GM21381 (cell line): Measurements from ENCODE around the gene VCAM1.

Experiments used
- ATAC-seq: cut with Tn5 transposase; IDR thresholded peaks from one replicate; pipeline ENCODE4 v1.9.1; 2021; ENCODE audit warnings: mild to moderate bottlenecking, moderate library complexity; ENCODE audit not compliant: unreplicated experiment

VCAM1 gene

DNA sequence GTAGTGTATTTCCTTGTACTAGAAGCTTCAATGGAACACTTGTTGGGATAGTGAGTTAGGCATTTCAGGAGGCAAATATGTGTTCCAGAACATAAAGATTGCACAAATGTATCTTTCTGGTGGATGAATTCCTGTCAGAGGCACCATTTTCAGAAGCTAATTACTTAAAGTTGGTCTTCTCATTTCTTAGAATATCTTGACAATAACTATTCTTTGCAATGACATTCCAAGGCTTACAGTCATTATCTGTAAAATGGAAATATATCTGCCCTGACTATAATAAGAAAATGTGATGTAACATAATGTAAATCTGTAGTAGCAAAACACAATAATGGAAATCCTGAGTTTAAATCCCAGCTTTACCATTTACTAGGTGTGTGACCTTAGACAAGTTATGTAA, 2.7 kb downstream of the VCAM1 start:
- ATAC-seq: no peak

DNA sequence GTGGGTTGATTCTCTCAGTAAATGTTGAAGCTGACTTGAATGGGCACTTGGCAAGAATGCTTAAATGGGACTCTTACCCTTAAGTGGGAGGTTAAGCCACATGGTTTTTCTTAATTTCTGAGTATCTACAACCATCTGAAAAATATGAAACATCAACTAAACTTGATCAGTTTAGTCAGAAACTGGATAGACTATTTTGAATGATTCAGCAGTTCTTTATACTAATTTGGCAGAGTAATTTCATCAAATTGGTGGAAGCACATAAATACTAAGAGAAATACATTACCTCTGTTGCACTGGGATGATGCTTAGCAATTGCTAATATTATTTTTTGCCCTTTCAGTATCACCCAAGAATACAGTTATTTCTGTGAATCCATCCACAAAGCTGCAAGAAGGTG, 4.7 kb downstream of the VCAM1 start:
- no peak for ATAC-seq

DNA sequence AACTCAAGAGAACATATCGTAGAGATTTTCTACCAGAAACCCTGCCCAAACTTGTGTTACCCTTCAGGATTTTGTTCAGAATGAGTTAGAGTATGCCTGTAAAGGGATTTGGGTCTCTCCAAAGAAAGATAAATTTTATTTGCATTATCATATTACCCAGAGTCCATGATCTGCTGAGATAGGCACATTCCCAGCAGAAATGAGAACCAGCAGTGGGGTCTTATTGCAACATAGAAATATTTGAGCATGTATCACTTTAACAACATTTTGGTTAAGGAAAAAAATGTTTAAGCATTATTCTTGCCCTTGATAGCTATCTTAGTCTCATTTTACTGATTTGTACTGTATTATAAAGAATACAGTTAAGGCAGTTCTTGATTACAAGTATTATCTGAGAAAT, 10.6 kb downstream of the VCAM1 start:
- ATAC-seq: no peak

DNA sequence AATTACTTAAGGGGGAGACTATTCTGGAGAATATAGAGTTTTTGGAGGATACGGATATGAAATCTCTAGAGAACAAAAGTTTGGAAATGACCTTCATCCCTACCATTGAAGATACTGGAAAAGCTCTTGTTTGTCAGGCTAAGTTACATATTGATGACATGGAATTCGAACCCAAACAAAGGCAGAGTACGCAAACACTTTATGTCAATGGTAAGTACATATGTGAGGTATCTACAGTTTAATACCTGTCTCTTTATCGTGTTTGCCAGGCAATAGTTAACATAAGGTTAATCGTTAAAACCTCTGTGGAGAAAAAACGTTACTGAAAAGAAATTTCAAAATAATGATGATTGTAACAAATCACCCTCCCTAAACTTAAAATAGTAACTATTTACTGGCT, 11.8 kb downstream of the VCAM1 start:
- ATAC-seq: no peak

DNA sequence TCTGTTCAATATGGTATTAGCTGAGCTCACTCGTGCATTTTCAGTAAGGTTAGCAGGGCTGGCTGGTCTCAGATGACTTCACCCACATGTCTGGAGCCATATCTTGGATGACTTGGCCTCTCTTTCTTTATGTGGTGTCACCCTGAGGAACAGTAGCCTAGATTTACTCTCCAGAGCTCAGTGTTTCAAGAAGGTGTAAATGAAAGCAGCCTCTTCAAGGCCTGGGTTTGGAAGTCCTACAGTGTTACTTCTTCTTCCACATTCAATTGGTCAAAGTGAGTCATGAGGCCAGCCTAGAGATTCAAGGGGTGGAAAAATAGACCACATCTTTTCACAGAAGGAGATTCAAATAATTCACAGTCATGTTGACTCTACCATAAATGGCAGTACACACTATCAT, 12.2 kb downstream of the VCAM1 start:
- no peak for ATAC-seq

DNA sequence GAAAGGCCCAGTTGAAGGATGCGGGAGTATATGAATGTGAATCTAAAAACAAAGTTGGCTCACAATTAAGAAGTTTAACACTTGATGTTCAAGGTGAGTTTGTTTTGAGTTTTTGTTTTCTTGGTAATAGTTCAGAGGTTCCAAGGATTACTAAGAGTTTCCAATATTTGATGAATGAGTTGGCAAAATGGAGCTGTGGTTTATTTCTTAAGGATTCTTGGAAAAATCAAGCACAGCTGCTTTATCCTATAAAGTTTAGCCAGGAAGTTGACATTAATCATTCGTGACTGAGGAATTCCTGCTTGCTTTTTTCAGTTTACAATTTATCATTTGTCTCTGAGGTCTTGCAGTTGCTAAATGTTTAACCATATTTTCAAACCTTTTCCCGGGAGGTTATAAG, 15.1 kb downstream of the VCAM1 start:
- no peak for ATAC-seq

DNA sequence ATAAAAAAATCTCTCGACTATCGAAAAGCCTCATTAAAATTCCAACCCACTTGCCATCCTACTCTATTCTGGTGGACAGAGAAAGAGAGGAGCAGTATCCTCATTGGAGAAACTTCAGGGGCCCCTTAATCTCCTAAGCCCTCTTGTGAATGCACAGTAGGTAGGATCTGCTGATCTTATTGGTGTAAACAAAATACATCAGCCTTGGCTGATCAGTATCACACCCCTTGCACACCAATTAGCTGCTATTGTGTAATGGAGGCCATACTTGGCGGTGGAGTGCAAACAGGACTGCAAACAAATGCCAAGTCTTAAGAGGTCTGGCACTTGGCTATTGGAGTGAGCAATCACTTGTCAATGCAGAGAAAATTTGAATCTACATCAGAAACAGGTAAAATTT, 15.7 kb downstream of the VCAM1 start:
- ATAC-seq: no peak

DNA sequence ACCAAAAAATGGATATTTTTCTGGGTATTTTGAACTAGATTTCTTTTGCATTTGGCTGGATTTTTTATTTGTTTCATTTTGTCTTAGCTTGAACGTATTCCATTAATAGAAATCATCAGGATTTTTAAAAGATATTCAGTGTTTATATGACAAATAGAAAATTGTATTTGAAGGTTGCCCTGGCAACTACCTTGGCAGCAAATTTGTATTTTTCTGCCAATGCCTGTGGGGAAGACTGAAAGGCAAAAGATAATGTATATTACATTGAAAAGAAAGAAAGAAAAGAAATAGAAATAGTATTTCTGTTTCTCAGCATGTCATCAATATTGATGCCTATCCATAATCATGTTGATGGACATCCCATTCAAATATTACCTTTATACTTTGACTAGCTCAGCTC, 16.8 kb downstream of the VCAM1 start:
- ATAC-seq: no peak

DNA sequence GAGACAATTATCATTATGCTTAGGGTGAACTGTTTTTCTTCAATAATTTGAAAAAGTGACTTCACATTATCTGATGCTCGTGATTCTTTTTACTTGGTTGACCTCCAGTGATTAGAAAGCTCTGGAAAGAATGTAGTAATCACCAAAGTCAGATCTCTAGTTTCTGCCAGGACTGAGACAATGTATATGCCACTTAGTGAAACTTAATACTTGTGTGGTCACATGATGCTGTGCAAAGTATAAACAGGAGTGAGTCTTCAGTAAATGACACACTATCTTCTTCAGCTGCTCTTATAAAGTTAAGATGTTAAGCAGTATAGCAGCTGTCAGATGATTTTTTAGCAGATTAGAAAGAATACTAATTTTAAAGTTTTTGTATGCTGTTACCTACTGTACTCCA, 17.2 kb downstream of the VCAM1 start:
- no peak for ATAC-seq

DNA sequence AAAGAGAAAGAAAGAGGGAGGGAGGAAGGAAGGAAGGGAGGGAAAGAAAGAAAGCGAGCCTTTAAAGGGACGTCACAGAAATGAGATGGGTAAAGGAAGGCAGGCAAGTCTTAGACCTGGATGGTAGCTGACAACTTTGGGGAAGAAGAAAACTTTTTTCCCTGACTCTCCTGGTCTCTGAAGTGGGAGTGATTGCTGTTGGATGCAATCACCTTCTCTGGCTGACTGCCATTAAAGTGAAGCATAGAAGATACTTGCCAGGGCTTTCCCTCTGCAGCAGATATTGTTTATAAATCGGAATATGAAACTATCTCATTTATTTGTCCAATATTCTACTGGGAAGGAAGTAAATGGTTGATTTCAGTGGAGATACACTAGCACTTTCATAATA, 27.0 kb downstream of the VCAM1 start:
- ATAC-seq: no peak

DNA sequence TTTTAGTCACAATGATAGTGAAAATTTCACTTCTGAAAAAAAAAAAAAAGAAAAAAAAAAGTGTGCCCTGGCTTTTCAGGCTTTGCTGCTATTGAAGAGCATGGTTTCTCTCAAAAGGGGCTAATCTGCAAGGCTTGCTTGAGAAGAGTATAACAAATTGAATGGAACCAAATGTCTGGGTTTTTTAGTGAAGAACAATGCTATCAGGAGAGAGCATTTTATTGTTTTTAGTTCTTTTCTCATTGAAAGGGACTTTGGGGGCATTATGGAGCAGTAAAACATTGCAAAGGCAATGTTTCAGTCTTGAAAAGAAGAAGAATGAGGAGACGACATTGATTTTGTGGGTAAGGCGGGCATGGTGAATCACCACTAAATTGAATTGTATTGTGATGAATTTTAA, 28.2 kb downstream of the VCAM1 start:
- no peak for ATAC-seq

DNA sequence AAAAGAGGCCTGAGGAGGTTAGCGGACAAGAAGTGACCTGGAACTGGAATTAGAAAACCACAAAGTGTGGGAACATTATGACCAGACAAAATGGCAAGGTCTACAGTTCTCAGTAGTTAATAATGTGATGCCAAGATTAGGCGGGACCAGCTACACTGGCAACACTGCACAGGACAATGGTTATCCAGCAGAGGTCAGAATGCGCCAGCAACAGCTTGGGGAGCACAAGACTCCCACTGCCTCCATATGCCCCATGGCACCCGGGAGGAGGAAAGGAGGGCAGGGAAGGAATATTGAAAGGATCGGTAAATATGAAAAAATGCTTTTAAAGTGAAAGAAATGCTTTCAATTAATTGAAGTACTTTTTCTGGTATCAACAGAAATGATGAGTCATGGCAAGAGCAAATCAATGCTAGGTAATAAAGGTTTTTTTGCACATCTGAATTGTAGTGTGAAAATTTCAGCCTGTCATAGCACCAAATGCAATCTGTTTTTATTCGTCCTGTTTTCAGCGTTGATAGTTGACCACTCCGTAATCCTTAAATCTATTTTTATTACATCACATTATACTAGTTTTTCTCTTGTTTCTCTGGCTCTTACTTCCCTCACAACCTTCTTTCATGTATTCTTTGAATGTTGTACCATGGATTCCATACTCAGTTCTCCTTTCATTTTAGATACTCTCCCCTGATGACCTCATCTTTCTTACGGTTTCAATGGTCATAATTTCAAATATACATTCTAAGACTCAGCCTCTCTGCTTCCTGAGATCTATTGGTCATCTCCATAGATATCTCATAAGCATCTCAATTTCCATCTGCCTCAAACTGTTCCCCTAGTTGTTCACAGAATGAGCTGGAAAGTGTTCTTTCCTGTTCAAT, 30.7 kb downstream of the VCAM1 start:
- ATAC-seq: no peak

DNA sequence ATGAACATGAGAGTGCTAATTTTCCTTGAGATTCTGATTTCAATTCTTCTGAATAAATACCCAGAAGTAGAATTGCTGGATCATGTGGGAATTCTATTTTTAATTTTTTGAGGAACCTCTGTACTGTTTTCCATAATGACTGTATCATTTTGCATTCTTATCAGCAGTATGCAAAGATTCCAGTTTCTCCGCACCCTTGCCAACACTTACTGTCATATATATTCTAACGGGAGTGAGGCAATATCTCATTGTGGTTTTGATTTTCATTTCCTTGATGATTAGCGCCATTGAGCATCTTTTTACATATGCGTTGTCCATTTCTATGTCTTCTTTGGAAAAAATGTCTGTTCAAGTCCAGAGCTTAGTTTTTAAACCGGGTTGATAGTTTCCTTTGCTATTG, 33.2 kb downstream of the VCAM1 start:
- ATAC-seq: no peak

DNA sequence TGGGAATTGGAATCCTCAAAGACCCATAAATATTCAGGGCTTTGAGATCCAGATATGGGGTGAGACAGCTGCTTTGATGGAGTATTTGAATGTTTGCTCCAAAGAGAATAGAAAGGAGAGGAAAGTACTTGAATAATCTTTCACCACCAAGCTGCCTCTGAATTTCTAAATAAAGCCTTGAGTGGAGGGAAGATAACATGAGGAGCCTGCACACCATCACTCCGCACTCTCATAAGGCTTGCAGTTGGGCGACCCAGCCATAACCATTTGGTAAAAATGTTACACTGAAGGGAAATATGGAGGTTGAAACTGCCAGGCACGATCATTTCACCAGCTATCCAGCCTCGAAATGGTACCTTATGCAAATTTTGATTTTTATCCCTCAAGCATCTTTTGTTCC, 38.4 kb downstream of the VCAM1 start:
- no peak for ATAC-seq

DNA sequence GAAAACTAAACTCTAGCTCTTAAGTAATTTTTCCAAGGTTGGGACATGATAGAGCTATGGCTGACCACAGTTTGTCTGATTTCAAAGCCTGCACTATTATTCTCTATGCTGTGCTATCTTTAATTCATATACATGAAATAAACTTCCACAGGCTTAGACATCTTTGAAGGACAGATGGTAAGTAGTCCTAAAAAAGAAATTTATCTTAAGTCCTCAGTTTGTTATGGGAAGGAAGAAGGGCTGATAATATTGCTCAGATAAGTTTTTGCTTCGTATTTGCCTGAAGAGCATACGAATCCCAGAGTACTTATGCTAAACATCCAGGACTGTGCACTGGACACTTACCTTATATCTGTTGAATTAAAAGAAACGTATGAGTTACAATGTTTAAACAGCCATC, 39.6 kb downstream of the VCAM1 start:
- no peak for ATAC-seq

DNA sequence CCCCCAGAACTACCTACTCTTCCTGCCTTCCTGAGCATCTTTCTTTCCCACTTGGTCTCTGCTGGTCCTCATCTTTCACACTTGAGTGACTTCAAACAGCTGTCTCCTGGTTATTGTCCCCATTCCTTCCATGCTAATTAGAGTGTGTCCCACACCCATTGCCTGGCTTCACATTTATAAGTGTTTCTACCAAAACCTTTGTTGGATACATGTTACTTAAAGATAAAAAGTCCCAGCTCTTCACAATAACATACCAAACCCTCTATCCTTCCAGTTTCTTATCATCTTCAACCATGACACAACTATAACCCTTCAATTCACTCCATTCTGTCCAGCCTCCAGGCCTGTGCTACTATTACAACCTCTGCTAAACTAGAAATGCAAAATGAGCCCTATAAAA, 41.0 kb downstream of the VCAM1 start:
- no peak for ATAC-seq

DNA sequence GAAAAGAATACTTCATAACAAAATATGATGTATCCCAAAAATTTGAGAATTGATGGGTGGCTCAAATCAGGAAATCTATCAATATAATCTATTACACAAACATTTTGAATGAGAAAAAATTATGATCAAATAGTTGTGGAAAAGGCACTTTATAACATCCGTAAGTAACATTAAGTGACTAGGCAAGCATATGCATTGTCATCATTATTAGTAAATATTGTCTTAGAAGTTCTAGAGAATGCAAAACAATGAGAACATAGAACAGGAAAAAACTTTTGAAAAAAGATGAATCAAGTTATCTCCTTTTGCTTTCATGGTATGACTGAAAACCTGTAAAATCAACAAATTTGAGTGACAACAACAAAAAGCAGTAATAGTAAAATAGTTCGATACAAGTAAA, 42.9 kb downstream of the VCAM1 start:
- ATAC-seq: no peak

DNA sequence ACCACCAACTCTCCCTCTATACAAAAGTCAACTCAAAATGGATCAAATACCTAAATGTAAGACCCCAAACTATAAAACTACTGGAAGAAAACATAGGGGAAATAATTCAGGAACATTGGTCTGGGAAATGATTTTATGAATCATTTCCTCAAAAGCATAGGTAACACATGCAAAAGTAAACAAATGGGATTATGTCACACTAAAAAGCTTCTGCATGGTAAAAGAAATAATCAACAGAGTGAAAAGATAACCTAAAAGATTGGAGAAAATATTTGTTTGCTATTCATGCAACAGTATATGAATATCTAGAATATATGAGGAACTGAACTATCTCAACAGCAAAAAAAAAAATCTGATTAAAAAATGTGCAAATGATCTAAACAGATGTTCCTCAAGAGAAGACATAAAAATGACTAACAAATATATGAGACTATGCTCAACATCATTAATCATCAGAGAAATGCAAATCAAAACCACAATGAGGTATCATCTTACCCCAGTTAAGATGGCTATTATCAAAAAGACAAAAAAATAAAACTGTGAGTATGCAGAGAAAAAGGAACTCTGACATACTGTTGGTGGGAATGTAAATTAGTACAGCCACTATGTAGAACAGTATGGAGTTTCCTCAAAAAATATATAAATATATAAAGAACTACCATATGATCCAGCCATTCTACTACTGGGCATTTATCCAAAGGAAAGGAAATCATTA, 47.8 kb downstream of the VCAM1 start:
- no peak for ATAC-seq

DNA sequence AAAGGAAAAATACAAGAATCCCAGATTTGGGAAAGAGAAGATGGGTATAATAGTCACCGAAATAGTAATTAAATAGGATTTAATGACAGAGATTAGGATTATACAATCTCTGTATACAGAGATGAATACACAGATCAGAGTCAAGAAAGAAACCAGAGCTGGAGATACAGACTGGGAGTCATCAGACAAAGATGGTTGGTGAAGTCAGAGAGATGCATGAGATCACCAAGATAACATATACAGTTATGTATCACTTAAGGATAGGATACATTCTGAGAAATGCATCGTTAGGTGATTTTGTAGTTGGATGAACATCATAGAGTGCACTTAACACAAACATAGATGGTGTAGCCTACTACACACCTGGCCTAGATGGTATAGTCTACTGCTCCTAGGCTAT, 49.8 kb downstream of the VCAM1 start:
- no peak for ATAC-seq

DNA sequence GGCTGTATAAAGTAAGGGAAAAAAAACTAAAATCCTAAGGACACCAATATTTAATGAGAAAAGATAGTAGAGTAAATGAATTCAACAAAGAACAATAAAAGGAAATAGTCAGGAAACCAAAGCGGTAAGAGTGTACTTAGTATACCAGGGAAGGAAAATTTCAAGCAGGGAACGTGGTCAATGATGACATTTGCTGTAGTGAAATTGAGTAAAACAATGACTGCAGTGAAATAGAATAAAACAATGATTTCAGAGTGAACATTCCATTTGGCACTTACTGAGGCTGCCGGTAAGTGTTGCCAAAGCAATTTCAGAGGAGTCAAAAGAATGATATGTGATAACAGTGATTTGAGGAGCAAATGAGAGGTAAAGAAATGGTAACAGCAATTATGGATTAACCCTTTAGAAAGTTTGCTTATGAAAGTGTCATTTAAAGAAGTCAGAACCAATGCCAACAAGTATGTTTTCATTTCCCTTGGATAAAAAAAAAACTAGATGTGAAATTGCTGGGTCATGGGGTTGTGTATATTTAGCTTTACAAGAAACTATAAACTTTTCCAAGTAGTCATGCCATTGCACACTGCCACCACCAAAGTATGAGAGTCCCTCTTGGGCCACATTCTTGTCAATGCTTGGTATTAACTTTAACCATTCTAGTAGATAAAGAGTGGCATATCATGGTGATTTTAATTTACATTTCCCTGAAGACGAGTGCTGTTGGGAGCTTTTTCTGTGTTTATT, 50.5 kb downstream of the VCAM1 start:
- ATAC-seq: no peak

DNA sequence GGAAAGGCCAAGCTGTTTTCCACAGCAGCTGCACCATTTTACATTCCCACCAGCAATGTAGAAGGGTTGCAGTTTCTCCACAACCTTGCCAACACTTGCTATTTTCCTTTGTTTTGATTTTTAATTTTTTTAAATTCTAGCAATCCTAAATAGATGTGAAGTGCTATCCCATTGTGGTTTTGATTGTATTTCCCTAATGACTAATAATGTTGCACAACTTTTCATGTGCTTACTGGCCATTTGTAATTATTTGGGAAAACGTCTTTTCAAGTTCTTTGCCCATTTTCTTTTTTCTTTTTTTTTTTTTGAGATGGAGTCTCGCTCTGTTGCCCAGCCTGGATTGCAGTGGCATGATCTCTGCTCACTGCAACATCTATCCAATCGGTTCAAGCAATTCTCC, 53.9 kb downstream of the VCAM1 start:
- no peak for ATAC-seq

DNA sequence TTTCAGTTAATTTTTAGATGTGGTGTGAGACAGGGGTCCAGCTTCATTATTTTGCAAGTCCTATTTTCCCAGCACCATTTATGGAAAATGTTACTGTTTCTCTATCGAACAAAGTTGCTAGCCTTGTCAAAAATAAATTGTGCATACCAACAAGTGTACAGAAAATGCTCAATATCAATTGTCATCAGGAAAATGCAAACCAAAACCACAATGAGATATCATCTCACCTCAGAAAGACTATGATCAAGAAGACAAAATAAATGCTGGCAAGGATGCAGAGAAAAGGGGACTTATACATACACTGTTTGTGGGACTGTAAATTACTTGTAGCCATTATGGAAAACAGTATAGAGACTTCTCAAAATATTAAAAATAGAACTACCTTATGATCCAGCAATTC, 54.8 kb downstream of the VCAM1 start:
- no peak for ATAC-seq
